ENCODE measurements around the gene P2RX3.
"Not testable (repeated sequence)": the region's sequence is repeated elsewhere in the genome, so short reads cannot be mapped to it uniquely, and the experiment has no call there.

Gene P2RX3

DNA sequence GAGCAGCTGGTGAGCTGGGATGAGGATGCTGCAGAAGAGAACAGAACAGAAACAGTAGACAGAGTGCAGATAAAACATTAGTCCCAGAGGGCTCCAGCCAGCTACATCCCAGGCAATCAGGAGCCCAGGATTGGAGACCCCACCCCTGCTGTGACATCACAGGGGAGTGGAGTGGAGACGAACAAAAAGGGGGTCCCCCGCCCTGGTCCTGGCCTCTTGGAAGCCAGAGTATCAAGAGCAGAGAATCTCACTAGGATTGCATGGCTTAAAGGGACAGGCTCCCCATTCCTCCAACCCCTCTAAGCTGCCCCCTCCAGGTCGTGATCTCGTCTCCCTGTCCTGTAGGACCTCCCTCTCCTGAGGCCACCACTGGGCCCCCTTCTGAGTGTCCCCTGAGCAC lies at the start of gene P2RX3:
P2RX3 (plus strand) TSS at position 211 of the 400 bp plus-strand sequence. CDS start 199 bp downstream, outside the sequence.
- DNase-seq = no peak

DNA sequence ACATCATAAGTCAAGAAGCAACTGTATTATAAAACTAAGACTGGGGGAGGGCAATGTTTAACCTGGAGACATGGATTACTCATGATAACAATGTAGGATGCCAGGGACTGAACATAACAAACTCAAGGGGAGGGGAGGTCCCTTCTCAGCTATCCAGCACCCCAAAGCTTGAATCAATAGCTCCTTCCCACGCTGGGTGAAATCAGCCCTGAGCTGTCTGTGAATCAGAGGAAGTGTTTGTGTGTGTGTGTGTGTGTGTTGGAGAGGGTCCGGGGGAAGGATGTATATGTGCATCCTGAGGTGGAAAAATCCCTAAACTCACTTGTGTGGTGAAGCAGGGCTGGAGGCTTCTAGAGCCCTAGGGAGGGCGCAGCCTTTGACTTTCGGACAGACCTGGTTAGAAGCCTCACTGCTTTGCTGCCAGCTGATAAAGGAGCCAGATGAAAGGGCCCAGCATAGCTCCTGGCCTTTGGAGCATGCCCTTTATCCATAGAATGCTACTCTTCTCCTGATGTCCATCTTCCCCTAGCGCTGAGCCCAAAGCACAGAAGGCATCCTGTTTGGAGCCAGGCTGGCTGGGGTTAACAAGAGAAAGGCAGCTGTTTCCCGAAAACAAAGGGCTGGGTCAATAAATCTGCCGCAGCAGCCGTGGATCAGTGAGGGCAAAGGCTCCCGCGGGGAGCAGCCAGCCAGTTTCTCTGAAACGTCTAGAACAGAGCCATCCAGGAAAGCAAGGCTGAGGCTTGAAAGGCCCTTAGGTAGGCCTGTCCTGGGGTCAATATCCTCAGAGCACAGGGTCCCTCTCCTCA lies 49.2 kb upstream of the P2RX3 start:
- no peak for DNase-seq

DNA sequence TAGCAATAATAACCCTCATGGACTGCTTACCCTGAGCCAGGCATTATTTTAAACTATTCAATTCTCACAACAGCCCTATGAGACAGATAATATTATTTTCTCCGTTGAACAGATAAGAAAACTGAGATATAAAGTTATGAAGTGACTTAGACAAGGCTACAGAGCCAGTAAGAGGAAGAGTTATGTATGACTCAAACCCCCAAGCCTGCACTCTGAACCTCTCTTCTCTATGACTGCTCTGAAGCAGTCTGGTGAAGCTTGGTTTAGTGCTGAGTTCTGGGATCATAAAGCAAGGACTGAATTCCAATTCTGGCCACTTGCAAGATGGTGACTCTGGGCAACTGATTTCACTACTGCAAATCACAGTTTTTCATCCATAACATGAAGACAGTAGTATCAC lies 47.9 kb upstream of the P2RX3 start:
- DNase-seq = no peak

DNA sequence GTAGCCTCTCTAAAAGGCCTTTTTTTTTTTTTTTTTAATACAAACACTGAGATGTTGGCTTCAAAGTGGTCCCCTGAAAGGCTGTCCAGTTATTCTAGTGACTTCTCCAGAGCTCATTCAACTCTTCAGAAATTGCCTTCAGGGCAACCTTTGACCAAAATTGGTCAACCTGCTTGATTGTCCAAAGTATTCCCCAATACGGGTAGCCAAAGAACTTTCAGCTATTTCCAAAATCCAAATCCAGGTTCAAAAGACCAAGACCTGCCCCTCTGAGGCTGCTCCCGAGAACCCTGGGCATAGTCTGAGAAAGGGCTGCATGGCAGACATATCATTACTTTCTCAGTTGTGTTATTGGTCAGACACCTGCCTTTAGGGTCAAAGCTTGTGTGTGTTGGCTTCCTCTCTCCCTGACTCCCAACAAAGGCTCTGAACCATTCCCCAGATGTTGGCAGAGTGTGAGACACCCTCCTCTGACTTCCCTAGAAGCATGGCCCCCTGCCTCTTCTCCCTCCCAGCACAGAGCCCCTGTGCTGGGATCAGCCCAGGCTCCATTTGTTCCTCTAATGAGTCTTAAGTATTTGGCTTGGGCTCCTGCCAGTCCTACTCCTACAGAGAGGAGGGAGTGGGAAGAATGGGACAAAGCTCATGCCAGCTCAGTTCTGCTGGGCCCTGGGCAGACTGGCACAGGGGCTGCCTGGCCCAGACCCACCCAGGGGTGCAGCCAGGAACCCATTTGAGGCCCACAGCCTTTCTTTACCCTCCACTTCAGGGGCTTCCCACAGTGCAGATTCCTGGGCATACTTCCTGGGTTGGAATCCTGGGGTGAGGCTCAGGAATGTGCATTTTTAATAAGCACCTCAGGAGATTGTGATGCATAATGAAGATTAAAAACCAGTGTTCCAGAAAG lies 43.7 kb upstream of the P2RX3 start:
- DNase-seq = no peak

- not testable (repeated sequence) for DNase-seq
Observed at GRCh38 chr11:57296205-57296604, 41.9 kb upstream of the P2RX3 start.

- DNase-seq = no peak
Observed at GRCh38 chr11:57297221-57297620, 40.9 kb upstream of the P2RX3 start.

- DNase-seq = no peak
Observed at GRCh38 chr11:57299150-57299737, 38.9 kb upstream of the P2RX3 start.

GRCh38 chr11:57300785-57301184 lies 37.4 kb upstream of the P2RX3 start:
- DNase-seq = no peak

GRCh38 chr11:57301711-57302423 lies 36.3 kb upstream of the P2RX3 start:
- no peak for DNase-seq

DNA sequence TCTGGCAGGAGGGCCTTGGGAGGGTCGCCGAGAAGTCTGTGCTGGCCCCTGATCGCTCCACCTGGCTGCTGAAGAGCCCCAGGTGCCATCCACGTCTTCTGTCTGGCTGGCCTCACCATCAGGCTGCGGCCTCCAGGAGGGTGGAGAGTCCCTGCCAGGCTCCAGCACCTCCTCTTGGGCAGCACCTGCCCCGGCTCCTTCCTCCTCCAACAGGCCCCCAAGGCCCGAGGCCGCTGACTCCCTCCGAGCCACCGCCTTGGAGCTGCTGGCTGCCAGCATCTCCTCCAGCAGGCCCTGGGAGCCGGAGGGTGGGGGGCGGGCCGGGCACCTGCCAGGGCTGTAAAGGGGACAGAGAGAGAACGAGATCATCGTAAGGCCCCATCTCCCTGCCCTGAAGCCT lies 35.7 kb upstream of the P2RX3 start:
- DNase-seq = no peak

DNA sequence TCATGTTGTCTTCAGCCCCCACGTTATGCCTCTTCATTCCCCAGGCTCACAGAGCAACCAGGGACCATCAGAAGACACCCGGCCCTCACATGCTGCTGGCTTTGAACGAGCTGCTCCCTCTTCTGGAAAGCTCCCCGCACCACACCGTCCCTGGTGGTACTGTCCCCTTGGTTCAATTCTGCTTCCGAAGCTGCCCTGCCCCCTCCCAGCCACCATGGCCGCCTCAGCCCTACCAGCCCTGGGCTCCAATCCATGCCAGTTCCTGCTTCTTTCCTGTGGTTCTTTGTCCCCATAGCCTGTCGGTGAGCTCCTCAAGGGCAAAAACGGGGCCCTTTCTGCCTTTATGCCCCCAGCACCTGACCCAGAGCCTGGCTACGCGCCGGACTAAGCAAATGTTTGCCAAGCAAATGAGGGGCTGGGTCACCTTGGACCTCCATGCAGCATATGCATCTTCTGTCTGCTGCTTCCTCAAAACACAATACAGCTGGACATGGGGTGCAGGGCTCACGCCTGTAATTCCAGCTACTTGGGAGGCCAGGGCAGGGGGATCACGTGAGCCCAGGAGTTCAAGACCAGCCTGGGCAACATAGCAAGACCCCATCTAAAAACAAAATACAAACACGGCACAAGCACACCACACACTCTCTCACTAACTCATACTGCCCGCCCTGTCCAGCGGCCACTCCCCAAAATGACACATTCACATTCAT lies 34.7 kb upstream of the P2RX3 start:
- DNase-seq = no peak

- no peak for DNase-seq
Observed at GRCh38 chr11:57303990-57304579, 34.1 kb upstream of the P2RX3 start.

DNA sequence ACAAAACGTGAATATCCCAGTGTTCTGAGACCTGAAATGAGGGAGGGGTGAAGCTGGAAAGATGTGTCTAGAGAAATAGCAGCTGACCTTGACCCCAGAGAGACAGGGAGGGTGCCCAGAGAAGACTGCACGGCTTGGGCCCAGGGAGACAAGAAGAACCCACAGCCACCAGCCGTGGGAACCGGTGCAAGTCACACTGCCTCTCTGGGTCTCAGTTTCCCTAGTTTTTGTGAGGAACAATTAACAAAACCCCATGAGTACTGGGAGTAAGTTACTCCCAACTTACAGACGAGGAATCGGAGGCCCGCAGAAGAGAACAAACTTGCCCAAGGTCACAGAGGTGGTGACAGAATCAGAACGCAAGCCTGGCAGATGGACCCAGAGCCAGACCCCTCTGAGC lies 32.6 kb upstream of the P2RX3 start:
- DNase-seq = no peak

DNA sequence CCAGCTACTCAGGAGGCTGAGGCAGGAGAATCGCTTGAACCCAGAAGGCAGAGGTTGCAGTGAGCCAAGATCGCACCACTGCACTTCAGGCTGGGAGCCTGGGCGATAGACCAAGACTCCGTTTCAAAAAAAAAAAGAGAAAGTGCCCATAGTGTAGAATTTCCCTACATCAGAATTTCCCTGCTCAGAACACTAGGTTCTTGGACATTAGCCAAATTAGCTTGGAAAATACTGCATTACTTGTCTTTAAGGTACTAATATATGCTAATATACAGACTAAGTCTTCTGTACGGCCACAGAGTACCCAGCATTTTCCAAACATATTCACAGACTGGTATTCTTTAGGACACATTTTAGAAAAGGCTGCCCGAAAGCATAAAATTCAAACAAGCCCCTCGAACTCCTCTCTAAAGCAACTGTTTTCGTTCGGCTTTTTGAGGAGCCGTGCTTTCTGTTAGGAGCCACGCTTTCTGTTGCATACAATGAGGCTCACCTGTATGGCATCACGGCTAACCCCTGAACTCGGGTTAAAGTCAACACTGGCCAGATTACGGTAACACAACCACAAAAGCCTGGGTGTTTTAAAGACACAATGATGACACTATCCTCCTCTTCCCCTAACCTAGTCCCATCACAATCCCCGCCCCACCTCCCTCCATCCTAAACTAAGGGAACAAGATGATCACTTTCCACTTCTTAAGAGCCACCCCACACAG lies 31.8 kb upstream of the P2RX3 start:
- no peak for DNase-seq

DNA sequence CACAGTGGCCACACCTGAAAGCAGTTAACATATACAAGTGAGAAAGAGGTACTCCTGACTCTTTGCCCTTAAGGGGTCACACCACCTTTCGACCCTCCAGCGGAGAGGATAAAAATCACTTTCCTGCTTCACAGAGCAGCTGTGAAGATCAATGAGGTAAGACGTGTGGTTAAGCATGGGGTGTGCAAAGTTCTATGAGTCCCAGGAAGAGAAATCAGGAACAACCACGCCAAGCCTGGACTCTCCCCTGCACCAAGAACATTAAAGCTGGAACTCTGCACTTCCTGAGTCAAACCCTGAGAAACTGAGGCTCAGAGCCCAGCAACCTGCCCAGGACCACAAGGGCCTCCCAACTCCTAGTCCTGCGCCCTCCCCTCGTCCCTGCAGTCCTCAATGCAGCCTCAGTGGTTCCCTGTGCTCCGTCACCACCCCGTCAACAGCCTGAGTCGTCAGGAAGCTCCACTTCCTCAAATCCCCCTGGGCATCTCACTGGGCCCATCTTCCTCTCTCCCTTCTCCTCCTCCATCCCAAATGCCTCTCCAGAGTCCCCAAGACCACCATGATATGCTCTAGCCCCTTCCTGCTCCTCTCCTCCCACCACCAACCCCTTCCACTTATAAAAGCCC lies 31.1 kb upstream of the P2RX3 start:
- no peak for DNase-seq

- DNase-seq = no peak
Observed at GRCh38 chr11:57307666-57308270, 30.4 kb upstream of the P2RX3 start.

GRCh38 chr11:57308426-57309060 lies 29.6 kb upstream of the P2RX3 start:
- DNase-seq = no peak

DNA sequence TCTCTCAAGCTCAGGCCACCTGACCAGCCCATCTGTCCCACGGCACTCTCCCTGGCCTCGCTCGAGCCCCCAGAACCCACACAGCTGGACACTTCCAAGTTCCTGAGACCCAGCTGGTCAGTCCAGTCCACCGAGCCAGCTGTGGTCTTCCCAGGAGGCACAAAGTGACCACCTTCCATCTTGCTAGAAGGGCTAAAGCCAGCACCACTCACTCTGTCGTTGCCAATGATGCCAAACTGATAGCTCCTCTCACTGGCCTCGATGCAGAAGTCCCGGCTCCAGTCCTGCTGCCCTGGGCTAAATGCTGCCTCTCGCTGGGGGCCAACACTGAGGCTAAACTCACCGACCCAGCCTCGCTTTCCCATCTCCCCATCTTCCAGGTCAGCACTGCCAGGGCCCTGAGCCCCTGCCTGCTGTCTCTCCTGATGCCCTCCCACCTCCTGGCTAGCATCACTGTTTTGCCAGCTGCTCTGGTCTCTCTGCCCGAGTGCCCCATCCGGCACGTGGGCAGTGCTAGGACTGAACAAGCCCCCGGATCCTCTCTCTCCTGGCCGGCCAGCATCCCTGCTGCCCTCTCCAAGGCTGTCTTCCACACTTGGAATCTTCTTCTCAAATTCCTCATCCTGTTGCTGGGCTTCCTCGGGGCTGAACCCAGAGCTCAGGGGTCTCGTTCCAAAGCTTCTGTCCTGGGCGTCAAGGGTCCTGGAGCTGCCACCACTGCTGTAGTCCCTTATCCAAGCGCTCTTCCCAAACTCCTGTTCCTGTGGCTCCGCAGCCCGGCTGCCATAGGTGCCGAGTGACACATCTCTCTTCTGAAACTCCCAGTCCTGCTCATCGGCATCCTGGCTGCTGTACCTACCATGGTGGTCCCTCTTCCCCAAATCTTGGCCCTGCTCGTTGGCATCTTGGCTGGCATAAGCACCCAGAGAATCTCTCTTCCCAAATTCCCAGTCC lies 28.8 kb upstream of the P2RX3 start:
- no peak for DNase-seq

Data from CD4-positive, alpha-beta T cell treated with Interferon gamma for 1 hour (primary cell).